HG03135 (cell line): ENCODE data around the gene STK24.
A peak's percentile ranks its signal among the peaks of the same experiment; 100 is the strongest.

Experiments
- ATAC-seq: cut with Tn5 transposase; IDR thresholded peaks from one replicate; pipeline ENCODE4 v1.9.1; 2021; ENCODE audit warnings: mild to moderate bottlenecking, moderate library complexity; ENCODE audit not compliant: unreplicated experiment

STK24 gene

DNA sequence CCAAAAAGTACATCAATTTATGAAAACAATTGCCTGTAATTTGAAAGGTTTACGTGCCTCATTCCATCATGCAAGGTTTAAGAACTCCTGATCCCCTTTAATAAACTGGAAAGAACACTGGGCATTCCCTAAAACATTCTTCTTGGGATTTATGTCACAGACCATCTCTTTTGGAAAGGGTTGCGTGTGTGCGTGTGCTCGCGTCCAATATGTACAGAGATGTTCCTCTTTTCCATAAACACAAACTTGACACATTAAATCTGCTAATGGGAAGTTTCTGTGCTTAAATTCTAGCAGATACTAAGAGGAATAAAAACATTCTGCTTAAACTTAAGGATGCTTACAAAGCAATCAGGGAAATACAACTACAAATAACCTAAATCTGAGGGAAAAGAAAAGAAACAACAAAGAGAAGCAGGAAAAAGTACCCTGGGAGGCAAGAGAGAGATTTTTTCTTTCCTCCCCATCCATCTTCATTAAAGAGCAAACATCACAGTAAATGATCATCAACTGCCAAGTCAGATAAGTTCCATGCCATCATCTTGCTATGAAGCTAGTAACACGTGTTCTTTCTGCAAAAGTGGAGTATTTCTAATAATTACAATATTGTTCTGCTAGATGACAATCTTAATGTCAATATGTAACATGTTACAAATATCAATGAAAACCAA is 83.7 kb downstream of the STK24 start:
- ATAC-seq = no peak

DNA sequence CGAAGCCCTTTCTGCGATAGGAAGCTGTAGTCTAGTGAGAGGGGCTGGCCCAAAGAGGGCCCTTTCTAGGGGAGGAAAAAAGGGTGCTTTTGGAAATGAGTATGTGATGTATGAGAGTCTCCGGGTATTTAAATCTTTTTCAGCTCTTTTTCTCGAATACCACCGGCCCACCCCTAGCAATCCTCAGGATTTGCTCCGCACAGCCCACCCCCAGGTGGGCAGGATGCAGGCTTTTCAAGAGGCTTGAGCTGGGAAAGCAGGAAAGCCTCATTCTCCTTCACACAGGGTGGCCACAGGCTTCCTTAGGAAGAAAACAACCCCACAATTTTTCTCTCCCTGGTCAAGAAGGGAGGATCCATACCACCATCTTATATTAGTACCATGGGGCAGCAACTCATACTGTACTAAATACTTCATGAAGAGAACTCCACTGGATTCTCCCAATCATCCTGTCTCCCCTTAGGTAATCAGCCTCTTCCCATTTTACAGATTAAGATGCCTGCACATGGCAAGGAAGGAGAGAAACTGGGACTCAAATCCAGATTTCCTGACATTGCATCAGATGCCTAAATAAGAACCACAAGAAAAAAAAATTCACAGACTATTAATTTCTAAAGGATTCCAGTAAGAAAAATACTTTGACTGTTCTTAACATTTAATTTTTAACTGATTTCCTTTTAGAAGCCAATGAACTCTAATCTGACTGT is 84.4 kb downstream of the STK24 start:
- ATAC-seq = no peak

DNA sequence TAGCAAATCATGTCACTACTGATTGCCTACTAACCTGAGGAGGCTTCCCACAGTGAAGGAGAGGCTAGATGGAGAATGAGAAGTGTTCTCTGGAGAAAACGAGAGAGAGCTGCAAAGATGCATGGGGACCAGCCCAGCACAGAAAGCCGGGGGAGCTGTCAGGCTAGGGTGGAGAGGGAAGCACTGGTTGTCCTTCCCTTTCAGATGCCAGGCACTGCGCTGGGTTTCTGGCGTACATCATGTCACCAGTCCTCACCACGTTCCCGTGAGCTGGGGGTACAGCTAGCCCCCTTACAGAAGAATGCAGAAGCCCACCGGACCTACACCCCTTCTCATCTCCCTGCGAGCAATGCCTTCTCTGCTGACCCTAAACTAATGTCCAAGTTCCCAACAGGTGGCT is 86.0 kb downstream of the STK24 start:
- no peak for ATAC-seq

DNA sequence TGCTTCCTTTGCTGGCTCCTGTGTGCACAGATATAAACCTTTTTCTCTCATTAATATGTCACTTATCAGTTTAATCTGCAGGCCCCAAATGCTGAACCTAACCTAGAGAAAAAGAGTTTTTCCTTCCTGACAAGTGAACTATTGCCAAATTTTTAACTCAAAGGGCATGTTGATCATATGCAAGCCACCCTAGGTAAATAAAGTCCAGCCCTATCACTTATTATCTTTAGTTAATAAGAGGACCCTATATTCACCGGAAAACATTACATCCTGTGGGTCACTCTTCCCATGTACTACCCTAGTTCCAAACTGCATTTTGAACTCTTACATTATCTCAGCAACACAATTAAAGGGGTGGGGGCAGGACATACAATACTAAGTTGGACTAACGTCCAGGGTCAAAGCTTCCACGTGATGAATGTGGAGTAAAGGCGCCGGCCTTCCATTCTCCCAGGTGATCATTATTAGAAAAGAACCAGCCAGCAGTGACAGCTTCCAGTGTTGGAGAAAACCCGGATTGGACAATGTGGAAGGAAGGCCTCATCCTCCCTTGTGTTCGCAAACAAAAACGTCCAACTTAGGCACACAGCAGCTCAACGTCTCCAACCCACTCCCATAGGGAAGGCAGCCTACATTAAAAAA is 86.6 kb downstream of the STK24 start:
- no peak for ATAC-seq

DNA sequence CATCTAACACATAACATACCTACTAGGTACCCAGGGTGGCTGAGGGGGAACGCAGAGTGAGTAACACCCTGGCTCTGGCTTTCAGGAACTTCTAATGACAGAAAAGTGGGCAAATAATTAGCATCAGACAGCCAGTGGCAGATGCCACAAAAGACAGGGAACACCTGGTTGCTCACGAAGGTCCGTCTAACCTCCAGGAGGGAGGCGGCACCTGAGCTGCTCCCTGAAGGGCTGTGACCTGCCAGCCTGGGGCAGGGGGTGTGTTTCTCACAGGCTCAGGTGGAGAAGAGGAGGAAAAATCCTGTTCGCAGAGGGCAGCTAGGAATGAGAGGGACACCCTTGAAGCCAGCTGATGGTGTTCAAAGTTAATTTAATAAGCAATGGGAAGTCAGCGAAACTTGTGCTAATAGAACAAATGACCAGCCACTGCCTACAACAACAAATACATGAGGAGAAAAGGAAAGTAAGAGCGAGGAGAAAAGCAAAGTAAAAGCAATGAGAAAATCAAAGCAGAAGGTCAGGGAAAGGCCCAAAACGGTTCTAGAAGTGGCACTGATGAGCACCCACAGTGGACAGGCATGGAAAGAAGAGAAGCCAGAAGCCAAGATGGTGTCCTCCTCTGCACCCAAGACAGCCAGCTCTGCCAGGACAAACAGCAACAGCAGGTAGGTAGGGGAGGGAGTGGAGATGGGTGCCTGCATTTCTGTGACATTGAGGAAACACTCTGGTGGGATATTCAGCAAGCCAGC is 87.3 kb downstream of the STK24 start:
- ATAC-seq = no peak

DNA sequence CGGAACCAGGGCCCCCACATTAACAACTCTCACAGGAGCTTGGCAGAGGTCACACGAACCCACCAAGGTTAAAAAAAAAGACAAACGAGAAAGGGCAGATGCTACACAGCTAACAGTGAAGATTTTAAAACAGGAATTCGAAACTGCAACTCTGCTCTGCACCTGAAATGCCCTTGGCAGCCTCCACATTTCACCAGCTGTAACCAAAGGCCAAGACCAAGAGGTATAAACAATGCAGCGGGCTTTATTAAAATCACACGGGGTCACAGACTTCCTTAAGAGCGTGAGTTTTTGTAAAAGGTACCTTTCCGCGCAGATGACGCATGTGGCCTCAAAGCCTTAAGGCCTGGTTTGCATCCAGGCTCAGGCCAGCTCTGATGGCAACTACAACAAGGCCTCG is 88.2 kb downstream of the STK24 start:
- ATAC-seq = peak; percentile 56

DNA sequence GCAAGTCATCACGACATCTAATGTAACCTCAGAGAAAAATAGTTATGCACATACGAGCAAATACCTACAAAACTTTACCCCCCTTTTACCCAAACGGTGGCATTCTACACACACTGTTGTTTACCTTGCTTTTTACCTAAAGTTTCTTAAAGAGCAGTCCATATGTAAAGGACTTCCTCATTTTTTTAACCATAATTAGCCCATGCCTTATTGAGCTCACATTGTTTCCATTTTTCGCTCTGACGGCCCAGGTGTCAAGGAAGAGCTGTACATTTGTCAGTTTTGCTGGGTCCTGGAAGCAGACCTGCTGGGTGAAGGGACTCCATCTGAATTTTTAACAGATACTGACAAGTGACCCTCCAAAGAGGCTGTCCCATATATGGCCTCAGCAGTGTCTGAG is 89.4 kb downstream of the STK24 start:
- ATAC-seq = no peak

DNA sequence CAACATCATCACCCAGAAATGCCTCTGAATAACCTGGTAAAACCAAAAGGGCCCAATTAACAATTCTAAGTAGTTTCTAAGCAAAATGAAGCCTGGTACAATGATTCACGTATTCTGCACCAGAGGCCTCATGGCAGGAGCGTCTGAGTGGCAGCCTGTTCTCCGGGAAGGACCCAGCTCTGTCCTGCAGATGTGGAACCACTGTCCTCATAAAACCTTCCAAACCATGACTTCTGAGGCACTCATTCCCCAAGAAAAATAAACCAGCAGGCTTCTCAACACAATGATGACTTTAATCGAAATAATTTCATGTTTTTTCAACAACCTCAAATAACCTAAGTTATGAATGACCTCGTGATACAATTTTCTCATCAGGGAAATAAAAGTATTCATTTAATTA is 89.9 kb downstream of the STK24 start:
- ATAC-seq = no peak

DNA sequence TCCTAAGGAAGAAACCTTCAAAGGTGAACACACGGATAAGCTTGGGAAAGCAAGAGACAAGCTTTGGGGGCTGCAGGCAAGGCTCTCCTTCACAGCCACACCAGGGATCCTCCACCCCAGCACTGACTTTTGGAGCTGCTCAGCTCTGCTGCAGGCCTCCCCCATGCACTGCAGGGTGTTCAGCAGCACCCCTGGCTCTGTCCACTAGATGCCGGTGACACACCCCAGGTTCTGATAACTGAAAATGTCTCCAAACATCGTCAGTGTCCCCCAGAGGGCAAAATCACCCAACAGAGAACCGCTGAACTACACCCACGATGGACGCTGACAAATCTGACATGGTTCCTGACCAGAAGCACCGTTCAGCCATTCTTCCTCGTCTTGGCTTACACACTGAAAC is 90.5 kb downstream of the STK24 start:
- ATAC-seq = no peak

DNA sequence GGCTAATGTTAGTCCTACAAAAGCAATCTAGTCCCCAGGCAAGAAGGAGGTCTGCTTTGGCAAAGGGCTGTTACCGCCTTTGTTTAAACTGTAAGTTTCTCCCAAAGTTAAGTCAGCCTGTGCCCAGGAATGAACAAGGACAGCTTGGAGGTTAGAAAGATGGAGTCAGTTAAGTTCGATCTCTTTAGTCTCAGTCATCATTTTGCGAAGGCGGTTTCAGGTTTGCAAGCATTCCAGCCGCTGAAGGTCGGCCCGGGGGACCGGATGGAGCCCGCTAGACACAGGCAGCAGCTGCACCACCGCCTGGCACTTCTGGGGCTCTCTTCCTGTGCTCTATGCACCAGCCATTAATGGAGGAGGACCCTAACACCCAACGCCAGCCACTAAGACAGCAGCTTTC is 91.3 kb downstream of the STK24 start:
- ATAC-seq = no peak

DNA sequence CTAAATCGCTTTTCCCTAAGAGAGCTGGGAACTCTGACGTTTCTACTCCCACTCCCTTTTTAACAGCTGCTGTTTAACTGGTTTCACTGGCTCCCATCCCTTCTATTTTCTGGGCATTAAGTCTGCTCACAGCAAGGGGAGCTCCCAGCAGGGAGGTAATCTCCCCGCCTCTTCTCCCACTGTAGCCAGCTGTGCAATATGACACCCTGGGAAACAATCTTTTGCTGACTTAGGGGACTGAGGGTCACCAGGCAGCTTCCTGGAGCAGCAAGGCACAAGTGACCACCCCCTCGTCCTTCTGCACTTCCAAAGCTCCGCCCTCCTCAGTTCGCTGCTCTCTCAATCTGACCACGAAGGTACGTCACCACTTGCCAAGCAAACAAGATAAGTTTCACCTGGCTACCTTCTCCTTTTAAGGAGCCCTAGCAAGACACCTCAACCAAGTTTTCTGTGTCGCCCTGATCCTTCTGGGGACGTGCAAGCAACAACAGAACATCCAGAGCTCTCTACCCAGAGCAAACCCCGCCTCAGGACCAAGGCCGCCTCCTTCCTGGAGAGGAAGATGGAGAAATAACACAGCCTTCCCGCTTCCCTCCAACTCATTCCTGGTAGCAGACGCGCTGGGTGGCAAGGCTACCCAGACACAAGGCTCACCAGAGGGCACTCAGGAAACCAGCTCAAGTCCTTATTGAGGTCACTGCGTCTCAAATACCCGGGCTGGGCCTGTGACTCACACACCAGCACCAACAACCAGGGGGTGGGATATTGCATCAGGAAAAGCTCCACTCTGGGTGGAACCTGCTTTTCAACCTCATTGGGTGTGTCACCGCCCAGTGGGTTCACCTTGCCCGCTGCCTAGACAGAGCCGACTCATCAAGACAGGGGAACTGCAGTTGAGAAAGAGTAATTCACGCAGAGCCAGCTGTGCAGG is 92.4 kb downstream of the STK24 start:
- no peak for ATAC-seq

DNA sequence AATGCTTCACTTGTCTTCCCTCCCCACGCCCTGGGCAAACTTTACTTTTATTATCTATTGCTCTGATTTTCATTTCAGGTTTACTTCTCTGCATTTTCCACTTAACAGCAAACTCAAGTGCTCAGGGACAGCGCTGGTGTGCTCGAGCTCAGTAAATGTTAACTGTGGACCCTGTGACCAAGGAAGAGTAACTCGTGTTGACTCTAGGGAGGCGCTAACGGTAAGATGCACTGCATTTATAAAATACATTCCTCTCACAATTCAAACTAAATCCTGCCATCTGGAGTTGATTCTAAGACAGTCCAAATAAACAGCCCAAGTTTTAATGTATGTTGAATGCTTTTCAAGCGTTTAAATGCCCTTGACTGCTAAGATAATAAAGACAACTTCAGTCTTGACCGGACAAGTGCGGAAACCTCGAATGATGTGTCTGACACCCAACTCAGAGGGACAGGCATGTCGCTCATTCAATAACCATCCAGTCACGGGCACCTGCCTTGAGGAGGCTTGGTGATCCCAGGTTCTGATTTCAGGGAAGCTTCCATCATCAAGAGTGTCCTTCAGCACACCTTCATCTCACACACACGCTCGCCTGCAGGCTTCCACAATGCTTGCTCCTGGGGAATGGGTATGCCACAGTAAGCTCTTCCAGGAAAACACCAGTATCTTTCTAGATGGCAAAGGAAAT is 93.2 kb downstream of the STK24 start:
- ATAC-seq = no peak

DNA sequence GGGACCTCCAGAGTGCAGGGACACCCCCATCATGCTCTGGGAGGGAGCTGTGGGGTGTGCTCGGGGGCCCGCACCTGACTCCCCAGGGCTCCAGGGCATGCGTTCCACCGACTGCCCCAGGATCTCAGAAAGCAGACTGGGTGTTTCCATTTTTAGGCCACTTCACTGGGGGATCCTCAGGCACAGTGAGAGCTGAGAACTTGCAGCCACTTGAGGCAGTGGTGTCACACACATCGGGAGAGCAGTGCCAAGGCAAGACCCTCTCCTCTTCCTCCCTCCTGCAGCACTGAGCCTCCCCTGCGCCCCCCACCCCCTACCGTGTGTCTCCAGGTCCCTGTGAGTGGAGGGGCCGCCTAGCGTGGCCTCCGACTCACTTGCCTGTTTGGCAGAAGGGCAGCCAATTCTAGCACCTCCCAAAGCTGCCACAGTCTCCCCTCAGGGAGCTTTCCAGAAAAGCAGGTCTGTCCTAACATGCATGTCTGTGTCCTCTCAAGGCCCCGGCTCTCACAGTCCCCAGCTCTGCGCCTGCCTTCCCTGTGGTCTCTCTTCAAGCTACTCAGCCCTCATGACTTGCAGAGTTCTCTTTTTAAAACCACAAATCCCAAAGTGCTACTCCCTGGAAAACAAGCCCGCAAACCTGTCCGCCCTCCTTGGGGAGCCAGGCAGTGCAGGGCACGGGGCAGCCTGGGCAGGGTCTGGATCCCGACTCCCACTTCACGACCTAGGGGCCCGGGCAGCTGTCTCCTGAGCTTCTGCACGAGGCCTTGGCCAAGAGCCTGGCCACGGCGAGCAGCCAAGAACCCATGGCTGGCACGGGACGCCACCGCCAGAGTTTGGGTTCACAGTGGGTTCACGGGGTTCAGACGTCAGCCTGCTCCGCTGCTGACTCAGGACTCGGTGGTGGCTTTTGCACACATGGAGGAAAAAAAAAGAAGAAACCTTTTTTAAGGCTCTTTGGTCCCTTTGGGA is 94.1 kb downstream of the STK24 start:
- no peak for ATAC-seq

DNA sequence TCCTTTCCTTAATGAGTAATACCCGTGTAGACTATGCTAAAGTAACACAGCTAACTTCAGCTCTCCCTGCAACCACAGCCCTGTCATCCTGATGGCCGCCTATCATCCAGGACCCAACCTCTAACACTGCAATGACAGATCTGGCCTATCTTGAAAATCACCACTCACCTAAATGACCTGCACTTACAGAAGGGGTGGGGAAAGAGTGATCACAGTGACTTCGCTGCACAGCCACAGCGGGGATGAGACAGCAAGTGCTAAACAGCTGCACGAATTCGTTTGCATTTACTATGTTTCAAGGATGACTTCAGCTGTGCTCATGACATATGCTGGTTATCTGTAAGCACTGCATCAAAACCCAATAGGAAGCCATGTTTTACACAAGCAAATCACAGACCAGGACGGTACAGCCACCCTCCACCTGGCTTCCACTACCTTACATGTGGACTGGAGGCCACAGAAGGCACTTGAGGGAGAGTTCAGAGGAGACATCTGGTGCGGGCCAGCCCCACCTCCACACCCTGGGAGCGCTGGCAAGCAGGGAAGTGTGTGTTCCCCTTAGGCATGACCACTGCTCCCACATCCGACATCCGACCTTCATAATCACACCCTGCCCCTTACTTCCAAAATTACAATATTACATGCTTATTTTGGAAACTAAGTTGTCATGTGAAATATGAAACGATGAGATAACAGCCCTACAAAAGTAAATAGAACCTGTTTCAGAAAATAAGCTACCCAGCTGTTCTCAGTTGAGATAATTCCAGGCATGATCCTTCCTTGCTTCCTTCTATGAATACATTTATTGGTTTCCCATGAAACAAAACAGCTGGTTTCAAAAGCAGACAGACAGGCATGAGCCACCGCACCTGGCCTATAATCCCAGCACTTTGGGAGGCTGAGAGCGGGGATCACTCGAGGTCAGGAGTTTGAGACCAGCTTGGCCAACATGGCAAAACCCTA is 95.7 kb downstream of the STK24 start:
- ATAC-seq = no peak

DNA sequence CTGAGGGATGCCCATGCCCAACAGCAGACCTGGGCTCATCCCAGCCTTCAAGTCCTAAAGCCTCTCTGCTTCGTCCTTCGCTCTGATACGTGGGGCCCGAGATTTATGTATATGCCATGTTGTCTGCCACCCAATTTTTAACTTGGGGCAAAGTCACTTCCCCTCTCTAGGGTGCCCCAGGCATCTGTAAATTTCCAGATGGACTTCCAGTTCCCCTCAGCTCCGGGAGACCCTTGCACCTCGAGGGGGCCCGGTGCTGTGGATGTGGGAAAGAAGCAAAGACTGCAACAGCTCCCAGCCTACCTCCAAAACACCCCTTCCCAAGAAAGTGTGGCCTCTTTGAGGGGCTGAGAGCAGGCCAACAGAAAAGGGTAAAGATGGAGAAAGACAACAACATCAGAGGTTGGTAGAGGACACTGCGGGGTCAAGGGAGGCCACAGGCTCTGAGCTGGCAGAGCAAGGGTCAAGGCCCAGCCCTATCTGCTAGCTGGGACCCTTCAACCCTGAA is 97.4 kb downstream of the STK24 start:
- no peak for ATAC-seq

DNA sequence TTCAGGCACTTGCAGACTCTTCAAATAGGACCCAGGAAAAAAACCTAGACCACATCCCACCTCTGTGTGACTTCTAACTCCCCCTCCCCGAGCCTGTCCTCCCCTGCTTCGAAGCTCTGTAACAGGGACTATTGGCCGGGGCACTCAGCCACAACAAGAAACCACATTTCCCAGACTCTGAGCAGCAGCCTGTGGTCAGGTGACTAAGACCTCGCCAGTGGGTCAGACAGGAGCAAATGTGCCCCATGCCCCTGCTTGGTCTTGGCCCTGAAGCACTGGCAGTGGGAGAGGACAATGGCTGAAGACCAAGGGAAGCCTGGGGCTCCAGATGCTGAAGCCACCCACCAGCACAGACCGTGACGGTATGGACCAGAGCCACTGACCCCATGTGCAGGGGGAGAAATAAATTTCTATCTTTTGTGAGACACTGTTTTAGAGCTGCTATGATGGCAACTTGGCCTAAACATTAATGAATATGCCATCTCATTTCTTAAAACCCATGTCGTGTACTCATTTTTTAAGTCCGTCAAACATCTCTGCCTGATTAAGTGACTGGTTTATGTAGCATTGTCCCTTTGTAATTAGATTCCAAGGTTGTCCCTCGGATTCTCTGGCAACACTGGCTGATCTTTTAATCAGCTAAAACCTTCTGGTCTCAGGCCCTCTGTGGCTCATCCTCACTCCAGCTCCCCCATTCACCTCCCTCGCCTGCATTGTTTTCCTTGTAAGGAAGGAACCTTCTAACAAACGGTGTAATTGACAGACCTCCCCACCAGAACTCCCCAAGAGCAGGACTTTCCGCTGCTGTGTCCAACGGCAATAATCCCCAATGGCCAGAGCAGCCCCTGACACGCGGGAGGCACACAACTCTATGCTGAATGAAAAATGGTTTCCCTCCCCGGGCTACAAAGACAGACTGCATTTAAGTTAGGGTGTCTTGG is 98.4 kb downstream of the STK24 start:
- peak; percentile 28 for ATAC-seq
